ENCODE measurements around the gene FMNL1.

- TF ChIP-seq, protein P1, sequence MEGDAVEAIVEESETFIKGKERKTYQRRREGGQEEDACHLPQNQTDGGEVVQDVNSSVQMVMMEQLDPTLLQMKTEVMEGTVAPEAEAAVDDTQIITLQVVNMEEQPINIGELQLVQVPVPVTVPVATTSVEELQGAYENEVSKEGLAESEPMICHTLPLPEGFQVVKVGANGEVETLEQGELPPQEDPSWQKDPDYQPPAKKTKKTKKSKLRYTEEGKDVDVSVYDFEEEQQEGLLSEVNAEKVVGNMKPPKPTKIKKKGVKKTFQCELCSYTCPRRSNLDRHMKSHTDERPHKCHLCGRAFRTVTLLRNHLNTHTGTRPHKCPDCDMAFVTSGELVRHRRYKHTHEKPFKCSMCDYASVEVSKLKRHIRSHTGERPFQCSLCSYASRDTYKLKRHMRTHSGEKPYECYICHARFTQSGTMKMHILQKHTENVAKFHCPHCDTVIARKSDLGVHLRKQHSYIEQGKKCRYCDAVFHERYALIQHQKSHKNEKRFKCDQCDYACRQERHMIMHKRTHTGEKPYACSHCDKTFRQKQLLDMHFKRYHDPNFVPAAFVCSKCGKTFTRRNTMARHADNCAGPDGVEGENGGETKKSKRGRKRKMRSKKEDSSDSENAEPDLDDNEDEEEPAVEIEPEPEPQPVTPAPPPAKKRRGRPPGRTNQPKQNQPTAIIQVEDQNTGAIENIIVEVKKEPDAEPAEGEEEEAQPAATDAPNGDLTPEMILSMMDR (IDR thresholded peaks at IDR 0.05): no peak
- no peak for TF ChIP-seq POLR2AphosphoS5 (IDR thresholded peaks at IDR 0.05; ENCODE audit: insufficient read depth in 1 of 2, low read depth in 1 of 2)
These were observed 62.0 kb downstream of the FMNL1 start for GRCh38 chr17:45283711-45284110.
